Spleen (tissue), 7 donors: ENCODE measurements around the gene PRKACA.

Experiments
- CTCF ChIP-seq, 11 experiments: fragments of 200-600 bp in 7 of 11; fragments of 450-650 bp in 4 of 11; sonication (generic) in 4 of 11; IDR thresholded peaks in 8 of 11; conservative IDR thresholded peaks in 3 of 11; 1 replicate in 7 of 11; 2 replicates in 4 of 11; pipeline versions ENCODE4 v1.4.0 to v1.8.0; 2016 to 2021; ENCODE audit warnings: antibody characterized with exemption in 11 of 11, inconsistent platforms in 4 of 11, mild to moderate bottlenecking in 1 of 11
- POLR2A ChIP-seq, 3 donors: fragments of 450-650 bp; IDR thresholded peaks; one replicate each; pipeline ENCODE4 v1.5.1; 2017; ENCODE audit warnings: antibody characterized with exemption in 3 of 3, mild to moderate bottlenecking in 1 of 3
- donor health status: DM: no; HTN: no; CAD: no; lungs with moderate emphysema.
- donor health status: DM: no; HTN: no; CAD: no.
- donor health status: DM: no; HTN: no; CAD: no.

- no peak for TF ChIP-seq POLR2A (IDR thresholded peaks at IDR 0.05)
- TF ChIP-seq CTCF (IDR thresholded peaks at IDR 0.05 in 8 of 11, conservative IDR thresholded peaks at IDR 0.05 in 3 of 11), result peak in 6 of 11 experiments; percentile 16 to 33 (median 21)
Measured at GRCh38 chr19:14113762-14114414, 3.7 kb downstream of the PRKACA start.
